IMR-90 (cell line): Measurements from ENCODE around the gene ZNF746. TPM values are rescaled to one million over a fixed set of nuclear protein-coding genes. Genes with fewer than 3 reads are reported as not detected.

Experiments used
- ATAC-seq: fragments of 200-7000 bp; cut with Tn5 transposase; 2 replicates; pipeline ENCODE4 v1.9.1; 2020; ENCODE audit warnings: low read depth, mild to moderate bottlenecking, moderate library complexity
- BruUV-seq: library from RNA; stranded (reverse); fragments of 400-500 nt; replicated peaks from 2 replicates; lab custom pipeline; 2021; lab: Mats Ljungman, UMichigan
- CTCF ChIA-PET: fragments of 300-600 bp; formaldehyde crosslinking; extraction: SDS; loops from one replicate; lab custom pipeline; 2021; ENCODE audit warnings: antibody characterized with exemption; lab: Yijun Ruan, JAX
- POLR2A ChIA-PET: fragments of 300-600 bp; sonication (Branson Sonifier 250); formaldehyde crosslinking; loops from one replicate; lab custom pipeline; 2022; ENCODE audit warnings: antibody characterized with exemption; ENCODE audit not compliant: unreplicated experiment; lab: Charles Lee
- DNase-seq: peaks from one replicate; pipeline ENCODE4 v3.0.0; 2013
- H2AFZ ChIP-seq: replicated peaks from 2 replicates; pipeline ENCODE3; 2013; ENCODE audit warnings: low read length, mild to moderate bottlenecking; ENCODE audit not compliant: poor library complexity
- H2AK5ac ChIP-seq: 2 replicates; pipeline ENCODE4 v1.6.1; 2013; ENCODE audit warnings: low read depth, low read length, inconsistent platforms
- H2AK9ac ChIP-seq: replicated peaks from 2 replicates; pipeline ENCODE3; 2013; ENCODE audit warnings: mild to moderate bottlenecking, low read depth, low read length, moderate library complexity; ENCODE audit not compliant: poor library complexity
- H2BK120ac ChIP-seq: 2 replicates; pipeline ENCODE4 v1.6.1; 2013; ENCODE audit warnings: low read depth, low read length, inconsistent platforms
- H2BK15ac ChIP-seq: 3 replicates; pipeline ENCODE4 v1.6.1; 2013; ENCODE audit warnings: low read depth, low read length, inconsistent platforms
- H2BK20ac ChIP-seq: 2 replicates; pipeline ENCODE4 v1.6.1; 2013; ENCODE audit warnings: low read depth, mild to moderate bottlenecking, inconsistent platforms, low read length, moderate library complexity
- H2BK5ac ChIP-seq: 2 replicates; pipeline ENCODE4 v1.6.1; 2013; ENCODE audit warnings: mild to moderate bottlenecking, low read depth, low read length, inconsistent platforms; ENCODE audit not compliant: poor library complexity, severe bottlenecking
- H3K14ac ChIP-seq: replicated peaks from 2 replicates; pipeline ENCODE4 v1.6.1; 2013; ENCODE audit warnings: low read depth, low read length, inconsistent platforms
- H3K18ac ChIP-seq: 2 replicates; pipeline ENCODE4 v1.6.1; 2013; ENCODE audit warnings: low read depth, low read length, control low read depth
- H3K23ac ChIP-seq: 2 replicates; pipeline ENCODE4 v1.6.1; 2013; ENCODE audit warnings: low read depth, low read length, inconsistent platforms
- H3K27ac ChIP-seq: 2 replicates; pipeline ENCODE4 v1.5.1; 2013; ENCODE audit warnings: mild to moderate bottlenecking, control low read depth, low read length; ENCODE audit not compliant: insufficient read depth
- H3K27me3 ChIP-seq: 2 replicates; pipeline ENCODE4 v1.6.1; 2013; ENCODE audit warnings: low read length; ENCODE audit not compliant: control insufficient read depth, insufficient read depth
- H3K36me3 ChIP-seq: 2 replicates; pipeline ENCODE4 v1.6.1; 2013; ENCODE audit warnings: low read length, mixed read lengths; ENCODE audit not compliant: control insufficient read depth, insufficient read depth
- H3K4ac ChIP-seq: 2 replicates; pipeline ENCODE4 v1.6.1; 2013; ENCODE audit warnings: low read depth, low read length, inconsistent platforms
- H3K4me1 ChIP-seq: 2 replicates; pipeline ENCODE4 v1.6.1; 2013; ENCODE audit warnings: low read length, mixed read lengths; ENCODE audit not compliant: control insufficient read depth, insufficient read depth
- H3K4me2 ChIP-seq: 2 replicates; pipeline ENCODE4 v1.6.1; 2013; ENCODE audit warnings: low read depth, mild to moderate bottlenecking, control low read depth, low read length, moderate library complexity
- H3K4me3 ChIP-seq: 2 replicates; pipeline ENCODE4 v1.5.1; 2013; ENCODE audit warnings: low read depth, mild to moderate bottlenecking, control low read depth, low read length, moderate library complexity; ENCODE audit not compliant: insufficient read depth
- H3K56ac ChIP-seq: 2 replicates; pipeline ENCODE4 v1.6.1; 2013; ENCODE audit warnings: low read length, inconsistent platforms; ENCODE audit not compliant: insufficient read depth; ENCODE audit errors: extremely low read depth
- H3K79me1 ChIP-seq, 2 experiments: 2 replicates each; pipeline ENCODE4 v1.6.1; 2013; ENCODE audit warnings: low read length in 2 of 2, inconsistent platforms in 1 of 2, low read depth in 1 of 2
- H3K9ac ChIP-seq: 2 replicates; pipeline ENCODE4 v1.6.1; 2013; ENCODE audit warnings: low read depth, low read length, control low read depth
- H3K9me1 ChIP-seq: 2 replicates; pipeline ENCODE4 v1.6.1; 2013; ENCODE audit warnings: low read length, inconsistent platforms; ENCODE audit not compliant: insufficient read depth
- H3K9me3 ChIP-seq: 2 replicates; pipeline ENCODE4 v1.6.1; 2013; ENCODE audit warnings: low read length; ENCODE audit not compliant: control insufficient read depth, insufficient read depth
- H4K20me1 ChIP-seq: 2 replicates; pipeline ENCODE4 v1.6.1; 2013; ENCODE audit warnings: low read length, inconsistent platforms; ENCODE audit not compliant: insufficient read depth
- H4K5ac ChIP-seq: 2 replicates; pipeline ENCODE4 v1.6.1; 2013; ENCODE audit warnings: mild to moderate bottlenecking, low read depth, low read length, control low read depth
- H4K8ac ChIP-seq, 2 experiments: 2 replicates each; pipeline ENCODE4 v1.6.1; 2013; ENCODE audit warnings: low read depth in 2 of 2, low read length in 2 of 2, control low read depth in 1 of 2, inconsistent platforms in 1 of 2
- H4K91ac ChIP-seq: 2 replicates; pipeline ENCODE4 v1.6.1; 2013; ENCODE audit warnings: low read depth, low read length, inconsistent platforms; ENCODE audit not compliant: insufficient read depth
- MAFK ChIP-seq: IDR thresholded peaks from 2 replicates; pipeline ENCODE4 v1.6.1; 2012; ENCODE audit warnings: low read depth, low read length, improper control_type of control experiment
- MXI1 ChIP-seq: IDR thresholded peaks from 2 replicates; pipeline ENCODE4 v1.6.1; 2012; ENCODE audit warnings: low read depth, mild to moderate bottlenecking, low read length, moderate library complexity, borderline replicate concordance
- RFX5 ChIP-seq: IDR thresholded peaks from 2 replicates; pipeline ENCODE4 v1.8.0; 2012; ENCODE audit warnings: low read depth, mild to moderate bottlenecking, low read length, moderate library complexity
- SMC3 ChIP-seq: fragments of 150-350 bp; IDR thresholded peaks from 2 replicates; pipeline ENCODE4 v1.6.1; 2016; ENCODE audit warnings: low read depth, mild to moderate bottlenecking, antibody characterized with exemption, low read length, moderate library complexity
- WGBS, 2 experiments: methylation state at CpG; one replicate each; pipeline versions ENCODE4 v1.1.5 to v1.1.7; 2013; ENCODE audit warnings: missing lambda C conversion rate in 2 of 2; ENCODE audit not compliant: insufficient read length in 1 of 2; ENCODE audit errors: extremely low coverage in 2 of 2; 5-methylcytosine and 5-hydroxymethylcytosine counted together
- dilution Hi-C: fragments of 300-500 bp; cut with HindIII; formaldehyde crosslinking; loops from one replicate; pipeline ENCODE4 v1.14.3; 2018; ENCODE audit warnings: low sequenced_read_pairs; ENCODE audit not compliant: unreplicated experiment
- in situ Hi-C: fragments of 300-500 bp; cut with MboI; formaldehyde crosslinking; loops from 3 replicates; pipeline ENCODE4 v1.14.3; 2019; ENCODE audit warnings: low sequenced_read_pairs, inconsistent platforms, mixed read lengths
- intact Hi-C: fragments of 100-400 bp; cut with micrococcal nuclease; formaldehyde crosslinking; loops from 2 replicates; pipeline ENCODE4 v1.10.0; 2022
- polyA plus RNA-seq, 3 experiments: library from polyadenylated mRNA; depleted of rRNA; stranded (reverse); fragments of >200 nt; gene quantifications; 2 replicates each; pipeline ENCODE4 v1.2.3, GENCODE V29; 2012; ENCODE audit warnings: low replicate concordance in 1 of 3
- total RNA-seq: library from RNA; depleted of rRNA; stranded (reverse); fragments of >200 nt; gene quantifications from 2 replicates; pipeline ENCODE4 v1.2.3, GENCODE V29; 2012
- TF ChIP-seq, protein P1 (sequence below): fragments of 150-350 bp; IDR thresholded peaks from 2 replicates; pipeline ENCODE4 v1.6.1; 2017; ENCODE audit warnings: mild to moderate bottlenecking, antibody characterized with exemption, low read length, low read depth

Gene ZNF746
- total and polyA plus RNA-seq, 2 of the 4 experiments (the other 2 are of a cell fraction): 6.6 to 8.4 TPM

GRCh38 chr7:149475121-149476045 is 22.2 kb downstream of the ZNF746 start:
- Histone ChIP-seq H2AK9ac (no peak overlapping the region), H2BK120ac (no peak overlapping the region), H3K4me3 (no peak overlapping the region), H4K91ac (no peak overlapping the region), H3K4me2 (no peak overlapping the region), H2BK15ac (no peak overlapping the region), H3K27ac (no peak overlapping the region), H3K27me3 (no peaks in the 10 kb centered on the region), H2BK20ac (no peak overlapping the region), H3K36me3 (peaks cover 63% of the 10 kb centered on the region), H3K4ac (no peak overlapping the region), H2BK5ac (no peak overlapping the region), H4K20me1 (no peaks in the 10 kb centered on the region), H3K9me3 (peaks cover 4% of the 10 kb centered on the region), H3K79me1 (peaks cover 8 to 17% of the 10 kb centered on the region in 2 experiments), H3K56ac (no peak overlapping the region), H3K14ac (no peak overlapping the region), H2AFZ (no peak overlapping the region), H3K23ac (no peak overlapping the region), H3K18ac (no peak overlapping the region), H3K4me1 (no peaks in the 10 kb centered on the region), H4K5ac (no peak overlapping the region), H4K8ac (no peak overlapping the region), H3K9me1 (no peaks in the 10 kb centered on the region), H3K9ac (no peak overlapping the region), H2AK5ac (no peak overlapping the region)
- ATAC-seq: no peak
- no peak for DNase-seq
- intact Hi-C loops: no loop called here
- ChIA-PET CTCF (no interaction called here), POLR2A (interaction anchor here (0.6 kb wide), 1 partner anchor 187 kb away, joined by 3 read pairs; no protein-coding TSS in a partner anchor)
- in situ Hi-C loops: no loop called here
- 100% methylated on average over 10 of the region's 21 CpGs; no CpG with 5 or more reads in 1 of the 2 experiments for WGBS, 2 experiments
- no TSS peak for BruUV-seq
- no peak for TF ChIP-seq SMC3
- TF ChIP-seq, protein P1, sequence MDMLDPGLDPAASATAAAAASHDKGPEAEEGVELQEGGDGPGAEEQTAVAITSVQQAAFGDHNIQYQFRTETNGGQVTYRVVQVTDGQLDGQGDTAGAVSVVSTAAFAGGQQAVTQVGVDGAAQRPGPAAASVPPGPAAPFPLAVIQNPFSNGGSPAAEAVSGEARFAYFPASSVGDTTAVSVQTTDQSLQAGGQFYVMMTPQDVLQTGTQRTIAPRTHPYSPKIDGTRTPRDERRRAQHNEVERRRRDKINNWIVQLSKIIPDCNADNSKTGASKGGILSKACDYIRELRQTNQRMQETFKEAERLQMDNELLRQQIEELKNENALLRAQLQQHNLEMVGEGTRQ: no peak
- no peak for TF ChIP-seq MXI1
- TF ChIP-seq MAFK: no peak
- TF ChIP-seq RFX5: no peak
- dilution Hi-C loops: no loop called here
